ENCODE results near the gene MTERF1.

MTERF1 gene

GRCh38 chr7:91847876-91848588 lies 32.5 kb downstream of the MTERF1 start:
- TF ChIP-seq CTCF (IDR thresholded peaks at IDR 0.05; ENCODE audit: insufficient read depth, low read depth, low read length, missing control alignments): no peak
- H3K4me3 ChIP-seq (ENCODE audit: low read length): no peak overlapping the region
- no peak for DNase-seq (ENCODE audit: low read depth)

DNA sequence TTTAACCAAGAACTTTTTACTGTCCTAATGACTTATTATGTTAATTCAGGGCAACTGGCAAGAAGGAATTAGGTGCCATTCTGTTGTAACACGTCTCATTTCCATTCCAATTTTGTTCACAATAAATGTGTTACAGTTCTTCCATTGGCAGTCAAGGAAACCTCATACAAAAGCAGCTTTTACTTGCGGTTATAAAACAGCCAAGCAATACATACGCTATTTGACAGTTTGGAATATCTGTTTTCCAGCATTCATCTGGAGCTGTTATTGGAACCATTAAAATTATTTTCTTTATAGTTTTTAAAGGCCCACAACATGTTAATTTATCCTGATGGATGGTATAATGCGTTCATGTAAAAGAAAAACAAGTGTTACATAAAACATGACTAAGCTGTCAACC lies 33.3 kb downstream of the MTERF1 start:
- H3K4me3 ChIP-seq (ENCODE audit: low read length): no peak overlapping the region
- TF ChIP-seq CTCF (IDR thresholded peaks at IDR 0.05; ENCODE audit: insufficient read depth, low read depth, low read length, missing control alignments): no peak
- no peak for DNase-seq (ENCODE audit: low read depth)

- no peak for DNase-seq (ENCODE audit: low read depth)
- no peak for TF ChIP-seq CTCF (IDR thresholded peaks at IDR 0.05; ENCODE audit: insufficient read depth, low read depth, low read length, missing control alignments)
- H3K4me3 ChIP-seq (ENCODE audit: low read length): no peak overlapping the region
Measured at GRCh38 chr7:91846436-91846835, 34.1 kb downstream of the MTERF1 start.

DNA sequence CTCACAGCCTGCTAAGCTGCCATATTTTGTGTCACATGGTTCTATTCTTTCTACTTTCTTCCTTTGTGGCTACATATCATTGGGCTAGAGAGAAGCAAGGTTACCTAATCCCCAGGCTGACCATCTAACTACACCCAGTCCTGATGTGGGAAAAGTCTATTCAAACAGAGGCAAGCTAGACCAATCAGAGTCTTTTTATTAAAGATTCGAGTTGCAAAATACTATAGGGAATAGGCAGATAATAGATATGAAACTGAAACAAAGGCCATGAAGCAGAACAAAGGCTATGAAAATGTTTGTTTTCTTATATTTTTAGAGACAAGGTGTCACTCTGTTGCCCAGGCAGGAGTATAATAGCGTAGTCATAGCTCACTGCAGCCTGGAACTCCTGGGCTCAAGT lies 36.7 kb downstream of the MTERF1 start:
- no peak for TF ChIP-seq CTCF (IDR thresholded peaks at IDR 0.05; ENCODE audit: insufficient read depth, low read depth, low read length, missing control alignments)

GRCh38 chr7:91838439-91838838 lies 42.1 kb downstream of the MTERF1 start:
- no peak overlapping the region for H3K4me3 ChIP-seq (ENCODE audit: low read length)
- DNase-seq (ENCODE audit: low read depth): no peak
- TF ChIP-seq CTCF (IDR thresholded peaks at IDR 0.05; ENCODE audit: insufficient read depth, low read depth, low read length, missing control alignments): no peak

More for the DNA sequence above, 36.7 kb downstream of the MTERF1 start:
- no peak overlapping the region for H3K4me3 ChIP-seq (ENCODE audit: low read length)
- DNase-seq (ENCODE audit: low read depth): no peak

DNA sequence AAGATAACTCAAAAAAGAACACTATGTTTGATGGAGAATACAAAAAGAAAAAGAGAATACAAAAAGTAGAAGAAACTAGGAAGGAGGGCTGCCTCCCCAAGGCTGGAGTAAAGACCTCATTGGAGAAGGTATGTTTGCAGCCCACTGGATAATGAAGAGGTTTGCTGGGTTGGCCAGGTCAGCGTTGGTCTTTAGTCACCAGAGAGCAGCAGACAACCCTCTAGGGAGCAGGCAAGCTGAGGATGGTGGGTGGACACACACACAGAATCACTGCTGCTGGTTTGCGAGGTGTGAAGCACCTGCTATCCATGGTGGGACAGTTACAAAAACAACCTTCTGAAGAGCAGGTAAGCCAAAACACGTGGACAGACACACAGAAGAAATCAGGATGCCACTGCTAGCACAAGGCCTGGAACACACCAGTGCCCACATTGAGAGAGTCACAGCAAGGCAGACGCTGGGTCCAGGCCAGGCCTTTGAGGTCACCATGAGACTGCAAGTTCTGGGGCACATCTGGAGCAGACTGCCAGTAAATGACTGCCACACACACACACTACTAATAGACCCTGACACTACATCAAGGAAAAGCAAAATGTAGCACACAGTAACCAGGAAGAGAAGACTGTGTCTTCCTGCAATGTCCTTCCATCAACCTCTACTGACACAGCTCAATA lies 43.0 kb downstream of the MTERF1 start:
- no peak for TF ChIP-seq CTCF (IDR thresholded peaks at IDR 0.05; ENCODE audit: insufficient read depth, low read depth, low read length, missing control alignments)
- no peak overlapping the region for H3K4me3 ChIP-seq (ENCODE audit: low read length)
- no peak for DNase-seq (ENCODE audit: low read depth)
